ENCODE results near the gene CORO2B.
"Not testable (repeated sequence)": the region's sequence is repeated elsewhere in the genome, so short reads cannot be mapped to it uniquely, and the experiment has no call there.

The CORO2B gene

GRCh38 chr15:68743256-68743655 lies 164.5 kb downstream of the CORO2B start:
- no peak for DNase-seq

- DNase-seq: no peak
Observed at GRCh38 chr15:68749365-68749764, 170.6 kb downstream of the CORO2B start.

GRCh38 chr15:68749793-68750192 lies 171.0 kb downstream of the CORO2B start:
- no peak for DNase-seq

- DNase-seq: no peak
Observed at GRCh38 chr15:68751622-68752021, 172.8 kb downstream of the CORO2B start.

GRCh38 chr15:68755731-68756130 lies 176.9 kb downstream of the CORO2B start:
- no peak for DNase-seq

- not testable (repeated sequence) for DNase-seq
Observed at GRCh38 chr15:68759982-68760579, 181.3 kb downstream of the CORO2B start.

GRCh38 chr15:68763063-68763462 lies 184.3 kb downstream of the CORO2B start:
- DNase-seq: no peak

GRCh38 chr15:68764090-68764489 lies 185.3 kb downstream of the CORO2B start:
- no peak for DNase-seq

GRCh38 chr15:68765602-68766368 lies 187.0 kb downstream of the CORO2B start:
- DNase-seq: no peak

- DNase-seq: no peak
Observed at GRCh38 chr15:68767833-68768232, 189.0 kb downstream of the CORO2B start.

- no peak for DNase-seq
Observed at GRCh38 chr15:68768321-68768720, 189.5 kb downstream of the CORO2B start.

GRCh38 chr15:68769702-68770101 lies 190.9 kb downstream of the CORO2B start:
- DNase-seq: no peak

- no peak for DNase-seq
Observed at GRCh38 chr15:68770216-68770615, 191.4 kb downstream of the CORO2B start.

GRCh38 chr15:68773036-68773435 lies 194.2 kb downstream of the CORO2B start:
- DNase-seq: no peak

GRCh38 chr15:68774120-68774519 lies 195.3 kb downstream of the CORO2B start:
- DNase-seq: no peak

- DNase-seq: no peak
Observed at GRCh38 chr15:68774521-68775235, 195.9 kb downstream of the CORO2B start.

GRCh38 chr15:68775236-68775577 lies 196.4 kb downstream of the CORO2B start:
- DNase-seq: no peak

- DNase-seq: no peak
Observed at GRCh38 chr15:68775671-68776476, 197.1 kb downstream of the CORO2B start.

- DNase-seq: no peak
Observed at GRCh38 chr15:68776477-68777270, 197.9 kb downstream of the CORO2B start.

All from NCI-H2107 (cell line).